ENCODE results near the gene MYB.

GRCh38 chr6:135179920-135180541 lies 1.1 kb upstream of the MYB start:
- no peak for TF ChIP-seq CTCF (conservative IDR thresholded peaks at IDR 0.05; ENCODE audit: low read length)
- no peak for TF ChIP-seq EZH2phosphoT487 (IDR thresholded peaks at IDR 0.05; ENCODE audit: borderline replicate concordance, low read depth, low read length)

Measured in OCI-LY7 (cell line).